IPS-18a (cell line): ENCODE results near the gene ABCF2.

Experiments
- H3K27ac ChIP-seq: one replicate; pipeline ENCODE4 v1.5.1; 2013; ENCODE audit warnings: low read length
- H3K27me3 ChIP-seq: one replicate; pipeline ENCODE4 v1.6.1; 2013; ENCODE audit warnings: mild to moderate bottlenecking, low read length; ENCODE audit not compliant: control insufficient read depth, insufficient read depth
- H3K36me3 ChIP-seq: one replicate; pipeline ENCODE4 v1.6.1; 2013; ENCODE audit warnings: low read depth, low read length; ENCODE audit not compliant: control insufficient read depth
- H3K4me1 ChIP-seq: one replicate; pipeline ENCODE4 v1.6.1; 2013; ENCODE audit warnings: low read depth, low read length; ENCODE audit not compliant: control insufficient read depth
- H3K4me3 ChIP-seq: one replicate; pipeline ENCODE4 v1.5.1; 2013; ENCODE audit warnings: low read length
- H3K9ac ChIP-seq: one replicate; pipeline ENCODE4 v1.6.1; 2013; ENCODE audit warnings: mild to moderate bottlenecking, low read length, moderate library complexity
- H3K9me3 ChIP-seq: one replicate; pipeline ENCODE4 v1.6.1; 2013; ENCODE audit warnings: low read depth, low read length; ENCODE audit not compliant: control insufficient read depth

ABCF2 gene

DNA sequence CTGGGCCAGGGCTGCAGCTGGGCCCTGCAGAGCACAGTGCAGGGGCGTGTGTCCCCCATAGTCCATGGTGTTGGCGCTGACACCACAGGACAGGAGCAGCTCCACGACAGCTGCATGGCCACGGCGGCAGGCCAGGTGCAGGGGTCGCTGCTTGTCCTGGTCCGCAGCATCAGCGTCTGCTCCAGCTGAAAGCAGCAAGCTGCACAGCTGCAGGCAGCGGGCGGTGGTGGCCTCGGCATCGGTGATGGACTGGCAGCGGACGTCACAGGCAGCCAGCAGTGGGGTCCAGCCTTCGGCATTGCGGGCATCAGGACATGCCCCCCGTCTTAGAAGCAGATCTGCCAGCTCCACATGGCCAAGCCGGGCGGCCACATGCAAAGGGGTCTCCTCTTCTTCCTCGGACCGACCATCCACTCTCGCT is 46.0 kb downstream of the ABCF2 start:
- Histone ChIP-seq H3K27me3 (peaks cover 10% of the 10 kb centered on the region), H3K27ac (no peak overlapping the region), H3K9me3 (no peaks in the 10 kb centered on the region), H3K9ac (no peak overlapping the region), H3K4me3 (no peak overlapping the region), H3K4me1 (no peaks in the 10 kb centered on the region), H3K36me3 (no peaks in the 10 kb centered on the region)

DNA sequence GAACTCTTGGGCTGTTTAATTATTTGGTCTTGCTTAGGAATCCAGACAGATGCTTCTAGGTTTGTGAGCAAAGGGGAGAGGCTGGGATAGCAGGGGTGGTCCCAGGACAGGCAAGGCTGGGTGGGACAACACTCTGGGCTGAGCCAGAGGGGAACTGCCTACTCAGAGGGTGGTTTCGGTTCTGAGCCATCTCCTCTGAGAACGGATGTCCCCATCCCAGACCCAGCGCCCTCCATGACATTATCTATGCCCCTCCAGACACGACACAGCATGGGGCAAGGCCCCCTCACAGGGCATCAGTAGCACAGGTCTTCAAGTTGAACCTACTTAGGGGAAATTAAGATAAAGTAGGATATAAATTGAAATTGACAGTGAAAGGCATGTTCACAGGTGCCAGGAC is 47.1 kb downstream of the ABCF2 start:
- no peak overlapping the region for H3K9ac ChIP-seq
- peaks cover 16% of the 10 kb centered on the region for H3K27me3 ChIP-seq
- no peak overlapping the region for H3K27ac ChIP-seq
- H3K4me1 ChIP-seq: no peaks in the 10 kb centered on the region
- no peak overlapping the region for H3K4me3 ChIP-seq
- H3K36me3 ChIP-seq: no peaks in the 10 kb centered on the region
- H3K9me3 ChIP-seq: no peaks in the 10 kb centered on the region

DNA sequence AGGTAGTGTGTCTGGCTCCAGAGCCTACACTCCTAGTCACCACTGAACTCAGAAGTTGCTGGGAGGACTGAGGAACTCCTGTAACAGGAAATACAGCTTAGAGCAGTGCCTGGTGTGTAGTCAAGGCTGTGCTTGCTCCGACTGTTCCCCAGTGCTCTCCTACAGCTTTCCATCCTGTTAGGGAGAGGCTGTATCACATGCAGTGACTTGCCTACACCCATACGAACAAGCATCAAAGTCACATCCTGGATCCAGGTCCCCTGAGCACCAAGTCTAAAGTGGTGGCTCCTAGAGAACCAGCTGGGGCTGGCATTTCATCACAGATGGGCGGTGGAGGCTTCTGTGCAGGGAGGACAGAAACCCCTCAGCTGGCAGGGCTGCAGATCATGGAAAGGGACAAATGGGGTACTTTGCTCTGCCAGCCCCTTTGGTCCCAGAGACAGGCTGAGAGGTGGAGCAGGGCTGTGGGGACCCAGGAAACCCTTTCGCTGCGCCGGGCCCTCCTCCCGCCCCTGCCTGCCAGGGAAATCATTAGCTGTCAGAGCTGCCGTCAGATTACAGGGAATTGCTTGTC is 47.6 kb downstream of the ABCF2 start:
- Histone ChIP-seq H3K27me3 (peaks cover 20% of the 10 kb centered on the region), H3K36me3 (no peaks in the 10 kb centered on the region), H3K9ac (no peak overlapping the region), H3K4me1 (no peaks in the 10 kb centered on the region), H3K4me3 (no peak overlapping the region), H3K9me3 (no peaks in the 10 kb centered on the region), H3K27ac (no peak overlapping the region)

DNA sequence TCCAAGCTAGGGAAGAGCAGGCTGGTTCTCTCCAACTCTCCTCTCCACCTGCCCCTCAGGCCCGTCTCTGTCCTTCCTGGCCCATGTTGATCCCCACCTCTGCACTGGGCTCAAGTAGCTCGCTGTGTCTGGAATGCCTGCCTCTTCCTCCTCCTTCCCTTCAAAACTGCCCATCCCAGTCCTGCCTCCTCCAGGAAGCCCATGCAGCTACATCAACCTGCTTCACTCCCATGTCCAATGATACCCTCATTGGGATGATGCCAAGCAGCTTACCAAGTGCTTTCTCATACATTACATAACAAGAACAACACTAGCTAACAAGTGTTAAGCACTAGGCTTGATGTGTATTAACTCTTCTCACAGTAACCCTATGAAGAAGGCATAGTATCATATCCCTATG is 48.2 kb downstream of the ABCF2 start:
- H3K4me1 ChIP-seq: no peaks in the 10 kb centered on the region
- peaks cover 20% of the 10 kb centered on the region for H3K27me3 ChIP-seq
- H3K27ac ChIP-seq: no peak overlapping the region
- no peaks in the 10 kb centered on the region for H3K36me3 ChIP-seq
- no peak overlapping the region for H3K4me3 ChIP-seq
- no peak overlapping the region for H3K9ac ChIP-seq
- H3K9me3 ChIP-seq: no peaks in the 10 kb centered on the region

DNA sequence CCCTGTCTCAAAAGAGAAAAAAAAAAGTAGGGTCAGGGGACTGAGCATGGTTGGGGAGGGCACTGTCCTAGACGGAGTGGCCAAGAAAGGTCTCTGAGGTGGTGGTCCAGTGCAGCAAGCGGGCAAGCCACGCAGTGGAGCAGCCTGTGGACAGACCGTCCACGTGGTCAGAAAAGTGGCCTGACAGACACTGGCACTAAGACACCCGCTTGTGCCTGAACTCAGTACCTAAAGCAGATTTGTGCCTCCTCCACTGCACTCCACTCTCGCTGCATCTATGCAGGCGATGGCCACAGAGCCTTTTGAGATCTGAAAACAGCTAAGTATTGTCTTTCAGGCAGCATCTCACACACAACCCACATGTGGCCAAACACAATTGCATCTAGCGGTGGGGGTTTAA is 48.8 kb downstream of the ABCF2 start:
- H3K36me3 ChIP-seq: no peaks in the 10 kb centered on the region
- no peaks in the 10 kb centered on the region for H3K4me1 ChIP-seq
- H3K27ac ChIP-seq: no peak overlapping the region
- no peak overlapping the region for H3K9ac ChIP-seq
- H3K27me3 ChIP-seq: peaks cover 26% of the 10 kb centered on the region
- no peaks in the 10 kb centered on the region for H3K9me3 ChIP-seq
- H3K4me3 ChIP-seq: no peak overlapping the region

DNA sequence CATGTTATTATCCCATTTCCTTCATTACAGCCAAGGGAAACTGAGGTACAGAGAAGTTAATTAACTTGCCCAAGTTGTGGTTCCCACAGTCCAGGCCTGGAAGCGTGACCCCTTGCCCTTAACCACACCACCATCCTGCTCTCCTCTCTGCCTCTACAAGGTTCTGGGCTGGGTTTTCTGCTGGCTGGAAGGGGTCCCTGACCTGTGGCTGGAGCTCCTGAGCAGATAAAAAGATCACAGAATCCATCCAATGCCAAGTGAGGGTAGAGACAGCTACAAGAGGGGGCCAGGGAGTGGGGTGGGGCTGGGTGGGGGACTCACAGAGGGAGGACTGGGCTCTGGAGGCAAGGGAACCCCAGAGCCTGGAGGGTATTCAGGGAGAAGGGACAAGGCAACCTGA is 49.7 kb downstream of the ABCF2 start:
- Histone ChIP-seq H3K9me3 (no peaks in the 10 kb centered on the region), H3K36me3 (no peaks in the 10 kb centered on the region), H3K4me3 (no peak overlapping the region), H3K27ac (no peak overlapping the region), H3K27me3 (peaks cover 34% of the 10 kb centered on the region), H3K9ac (no peak overlapping the region), H3K4me1 (no peaks in the 10 kb centered on the region)

DNA sequence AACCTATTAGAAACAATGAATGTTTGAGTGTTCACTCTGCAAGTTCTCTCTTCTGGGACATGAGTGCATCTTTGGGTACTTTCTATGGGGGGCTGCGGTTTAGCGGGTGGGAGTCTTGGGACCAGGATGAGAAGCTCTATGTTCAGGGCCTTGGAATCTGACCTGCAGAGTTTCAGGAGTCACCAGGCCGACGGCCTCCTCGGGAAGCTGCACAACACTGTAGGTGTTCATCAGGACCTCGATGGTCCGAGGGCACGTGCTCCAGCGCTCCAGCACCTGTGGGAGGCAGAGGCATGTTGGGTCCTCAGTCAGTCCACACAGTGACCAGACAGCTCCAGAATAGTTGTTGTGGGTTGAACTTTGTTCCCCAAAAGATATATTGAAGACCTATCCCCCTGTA is 50.6 kb downstream of the ABCF2 start:
- Histone ChIP-seq H3K4me3 (no peak overlapping the region), H3K36me3 (no peaks in the 10 kb centered on the region), H3K27me3 (peaks cover 41% of the 10 kb centered on the region), H3K9me3 (no peaks in the 10 kb centered on the region), H3K4me1 (no peaks in the 10 kb centered on the region), H3K9ac (no peak overlapping the region), H3K27ac (no peak overlapping the region)

DNA sequence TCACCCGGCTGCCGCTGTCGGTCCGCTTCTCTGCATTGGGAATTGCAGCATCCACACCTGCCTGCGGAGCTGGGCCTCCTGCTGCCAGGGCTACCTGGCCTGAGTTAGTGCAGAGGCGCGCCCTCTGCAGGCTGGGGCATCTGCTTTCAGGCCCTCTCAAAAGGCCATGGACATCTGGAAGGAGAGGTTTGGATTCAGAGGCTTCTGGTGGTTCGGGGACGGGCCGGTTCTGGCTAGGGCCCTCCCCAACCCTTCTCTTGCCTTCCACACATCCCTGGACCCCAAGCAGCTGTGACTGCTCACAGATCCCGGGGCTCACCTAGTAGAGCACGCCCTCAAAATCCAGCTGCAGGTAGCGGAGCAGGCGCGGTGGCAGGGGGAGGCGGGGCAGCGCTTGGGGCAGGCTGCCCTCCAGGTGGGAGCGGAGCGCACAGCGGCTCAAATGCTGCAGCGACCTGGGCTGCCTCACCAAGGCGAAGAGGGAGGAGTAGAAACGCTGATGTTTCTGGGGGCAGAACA is 51.2 kb downstream of the ABCF2 start:
- Histone ChIP-seq H3K9me3 (no peaks in the 10 kb centered on the region), H3K27me3 (peaks cover 46% of the 10 kb centered on the region), H3K27ac (no peak overlapping the region), H3K9ac (no peak overlapping the region), H3K36me3 (no peaks in the 10 kb centered on the region), H3K4me3 (no peak overlapping the region), H3K4me1 (no peaks in the 10 kb centered on the region)

DNA sequence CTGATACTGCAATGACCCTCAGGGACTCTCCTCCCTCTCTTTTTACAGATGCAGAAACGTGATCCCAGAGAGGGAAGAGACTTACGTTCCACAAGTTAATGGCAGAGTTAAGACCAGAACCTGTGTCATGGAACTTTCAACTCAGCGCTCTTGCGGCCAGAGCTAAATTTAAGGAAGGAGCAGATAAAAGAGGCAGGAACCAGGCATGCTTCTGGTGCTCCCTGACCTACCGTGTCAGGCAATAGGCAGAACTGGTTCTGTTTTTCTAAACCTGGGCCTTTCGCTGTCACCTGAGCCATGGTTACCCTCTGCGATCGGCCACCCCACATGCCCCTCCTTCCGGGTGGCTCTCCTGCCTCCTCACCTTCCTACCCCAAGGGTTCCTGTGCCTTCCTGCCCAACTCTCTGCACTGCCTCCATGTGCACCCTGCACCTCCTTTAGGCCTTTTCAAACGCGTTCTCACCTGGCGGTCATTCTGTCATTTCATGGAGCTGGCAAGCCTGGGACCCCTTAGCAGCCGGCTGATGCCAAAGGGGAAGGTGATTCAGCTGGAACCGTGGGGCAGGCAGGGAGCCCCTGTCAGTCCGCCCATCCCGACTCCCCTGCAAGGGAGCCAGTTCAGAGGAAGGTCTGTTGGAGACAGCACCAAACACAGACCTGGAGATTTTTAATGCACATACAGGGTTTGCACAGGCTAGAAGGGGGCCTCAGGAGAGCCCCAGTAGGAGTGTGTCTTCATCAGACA is 51.8 kb downstream of the ABCF2 start:
- Histone ChIP-seq H3K4me1 (no peaks in the 10 kb centered on the region), H3K27ac (no peak overlapping the region), H3K9me3 (no peaks in the 10 kb centered on the region), H3K27me3 (peaks cover 52% of the 10 kb centered on the region), H3K9ac (no peak overlapping the region), H3K36me3 (no peaks in the 10 kb centered on the region), H3K4me3 (no peak overlapping the region)

DNA sequence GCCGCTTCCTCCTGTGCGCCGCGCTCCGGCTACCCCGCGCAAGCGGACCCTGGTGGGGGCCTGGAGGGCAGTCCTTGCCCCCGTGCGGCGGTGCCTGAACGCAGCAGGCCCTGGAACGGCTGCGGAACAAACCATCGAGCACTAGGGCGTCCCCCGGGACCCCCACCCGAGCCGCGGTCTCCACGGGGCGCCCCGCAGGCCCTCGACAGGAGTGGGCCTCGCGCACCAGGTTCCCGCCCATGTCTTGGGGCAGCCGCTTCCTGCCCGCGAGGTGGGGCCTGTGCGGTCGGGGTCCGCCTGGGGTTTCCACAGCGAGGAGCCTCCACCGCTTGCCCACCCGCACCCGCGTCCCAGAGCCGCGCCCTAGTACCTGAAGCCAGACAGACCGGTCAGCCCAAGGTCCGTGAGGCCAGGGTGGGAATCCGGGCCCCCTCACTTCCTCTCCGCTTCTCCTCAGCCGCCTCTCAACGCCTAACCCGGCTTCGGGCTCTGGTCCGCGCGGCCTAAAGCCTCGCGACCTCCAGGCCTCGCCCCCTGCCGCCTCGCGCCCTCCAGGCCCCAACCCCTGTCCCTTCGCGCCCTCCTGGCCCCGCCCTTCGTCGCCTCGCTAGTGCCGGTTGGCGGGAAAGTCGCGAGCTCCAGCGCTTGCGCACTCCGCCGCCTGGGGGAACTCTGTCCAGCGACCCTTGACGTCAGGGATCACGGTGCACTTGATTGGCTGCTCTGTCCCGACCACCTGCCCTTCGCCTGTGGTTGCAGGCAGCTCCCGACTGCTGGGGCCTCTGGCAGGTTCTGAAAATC is 52.6 kb downstream of the ABCF2 start:
- Histone ChIP-seq H3K4me3 (no peak overlapping the region), H3K4me1 (no peaks in the 10 kb centered on the region), H3K27ac (no peak overlapping the region), H3K27me3 (peaks cover 60% of the 10 kb centered on the region), H3K9me3 (no peaks in the 10 kb centered on the region), H3K36me3 (no peaks in the 10 kb centered on the region), H3K9ac (no peak overlapping the region)

DNA sequence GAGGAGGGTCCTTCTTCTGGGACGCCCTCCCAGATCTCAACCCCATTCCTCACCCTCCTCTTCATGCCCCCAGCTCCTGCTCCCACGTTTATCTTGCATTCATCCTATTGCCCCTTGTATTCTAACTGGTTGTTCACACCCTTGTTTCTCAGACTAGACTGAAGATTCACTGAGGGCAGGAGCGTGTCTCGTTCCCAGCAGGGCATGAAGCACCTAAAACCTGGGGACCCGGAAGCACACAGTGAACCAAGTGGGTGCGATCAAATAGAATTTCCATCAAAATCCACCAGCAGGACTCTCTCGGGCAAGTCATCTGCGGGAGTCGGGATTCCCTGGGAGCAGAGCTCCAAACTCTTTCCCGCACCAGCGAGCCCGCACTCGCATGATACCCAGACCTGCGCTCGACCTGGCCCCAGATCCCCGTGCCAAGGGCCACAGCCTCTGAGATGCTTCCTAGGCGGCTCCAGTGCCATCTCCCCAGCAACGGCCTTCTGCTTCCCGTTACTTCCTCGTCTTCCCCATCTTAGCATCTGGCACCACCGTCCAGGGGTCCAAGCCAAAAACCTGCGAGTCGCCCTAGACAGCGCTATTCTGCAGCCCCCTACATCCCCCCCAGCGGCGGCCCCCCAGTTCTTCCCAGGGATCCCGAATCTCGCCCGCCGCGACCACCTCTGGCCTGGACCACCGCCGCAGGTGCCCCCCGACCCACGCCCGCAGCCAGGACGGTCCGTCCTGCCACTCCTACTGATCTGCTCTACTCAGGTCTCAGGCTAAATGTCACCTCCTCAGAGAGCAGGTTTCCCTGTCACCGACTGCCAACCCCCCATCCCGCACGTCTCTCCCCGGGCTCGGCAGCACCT is 53.4 kb downstream of the ABCF2 start:
- Histone ChIP-seq H3K36me3 (no peaks in the 10 kb centered on the region), H3K27ac (no peak overlapping the region), H3K27me3 (peaks cover 68% of the 10 kb centered on the region), H3K4me3 (no peak overlapping the region), H3K9ac (no peak overlapping the region), H3K9me3 (no peaks in the 10 kb centered on the region), H3K4me1 (no peaks in the 10 kb centered on the region)
